ENCODE data around the gene CHD3. TPM values are rescaled to one million over a fixed set of nuclear protein-coding genes. Genes with fewer than 3 reads are reported as not detected.
A peak's percentile ranks its signal among the peaks of the same experiment; 100 is the strongest.

The CHD3 gene
- total and polyA plus RNA-seq, 2 of the 13 experiments (the other 11 are each of a cell fraction or from before 2014, with no cell fraction given), result 2.7 to 3.7 TPM

- no peaks in the 10 kb centered on the region for H4K20me1 ChIP-seq (ENCODE audit: insufficient read depth, low read length)
- ChIA-PET POLR2A (interaction anchor here (0.7 to 1.7 kb wide), 4 partner anchors 18 to 53 kb away, joined by 3 to 6 read pairs (median 4); partner anchors contain the start of genes KDM6B and NAA38), CTCF (ENCODE audit: low intra/inter-chr PET ratio, low total read pairs) (no interaction called here)
- peaks cover 1 to 19% of the 10 kb centered on the region in 2 experiments; a peak in 2 of 5 replicates for H3K27me3 ChIP-seq (ENCODE audit: control insufficient read depth in 1 of 2, insufficient read depth in 2 of 2, low read length in 2 of 2)
- ATAC-seq (peak; percentile 22), DNase-seq (ENCODE audit: low spot score) (no peak), FAIRE-seq (no peak)
- peak overlapping the region; percentile 45 to 76 (median 68) for H3K4me3 ChIP-seq (replicated peaks in 1 of 3; ENCODE audit: insufficient read depth in 1 of 3, low read depth in 2 of 3, low read length in 3 of 3)
- peak overlapping the region; percentile 92 for H3K4me2 ChIP-seq (ENCODE audit: low read depth, low read length)
- WGBS (ENCODE audit: low lambda C conversion rate), result 2% methylated on average over 22 of the region's 30 CpGs
- no peaks in the 10 kb centered on the region for H3K9me3 ChIP-seq (ENCODE audit: low read length)
- in situ Hi-C loops (cut with HindIII; ENCODE audit: extremely low pct_ligation_motif_present, low pct_unique_long_range_greater_than_20kb), result no loop called here
- peak overlapping the region; percentile 55; the same call in 1 of the 2 replicates for H3K9ac ChIP-seq (ENCODE audit: insufficient read depth, low read depth, low read length)
- peak overlapping the region; percentile 54 for H2AFZ ChIP-seq (ENCODE audit: low read length)
- TF ChIP-seq SOX6 (IDR thresholded peaks at IDR 0.05), result no peak
- TF ChIP-seq SOX6 (CRISPR knock-in tag; IDR thresholded peaks at IDR 0.05), result no peak
- peak; percentile 1; the same call in 1 of the 2 replicates for TF ChIP-seq CTCF (CRISPR knock-in tag; IDR thresholded peaks at IDR 0.05)
- TF ChIP-seq HDAC1 (CRISPR knock-in tag; IDR thresholded peaks at IDR 0.05), result 0 out of 2 replicates have a peak, but pooled peaks have one; percentile 0
- no peak for TF ChIP-seq LCORL (IDR thresholded peaks at IDR 0.05)
- TF ChIP-seq LCORL (CRISPR knock-in tag; IDR thresholded peaks at IDR 0.05), result 0 out of 2 replicates have a peak, but pooled peaks have one; percentile 26
- TF ChIP-seq ASH2L (IDR thresholded peaks at IDR 0.05; ENCODE audit: insufficient read length, low read depth, low read length), result peak; percentile 3
- TF ChIP-seq MAZ (IDR thresholded peaks at IDR 0.05; ENCODE audit: borderline replicate concordance, low read depth, low read length), result no peak
- TF ChIP-seq MAZ (CRISPR knock-in tag; IDR thresholded peaks at IDR 0.05; ENCODE audit: low read depth), result 0 out of 2 replicates have a peak, but pooled peaks have one; percentile 28
- no peak for TF ChIP-seq PTBP1 (IDR thresholded peaks at IDR 0.05; ENCODE audit: low read depth, low read length, poor library complexity, severe bottlenecking)
- TF ChIP-seq ATF3 (CRISPR knock-in tag; IDR thresholded peaks at IDR 0.05), result peak; percentile 17; the same call in 1 of the 2 replicates
- peak; percentile 41; the same call in 1 of the 2 replicates for TF ChIP-seq ZNF687 (CRISPR knock-in tag; IDR thresholded peaks at IDR 0.05)
- BruUV-seq (replicated peaks), result no TSS peak
- H3K4me1 ChIP-seq (ENCODE audit: insufficient read depth, low read length), result peaks cover 48% of the 10 kb centered on the region
- no peaks in the 10 kb centered on the region for H3K36me3 ChIP-seq (replicated peaks in 1 of 2; ENCODE audit: control insufficient read depth in 1 of 2, insufficient read depth in 2 of 2, low read length in 2 of 2)
- no peaks in the 10 kb centered on the region for H3K79me2 ChIP-seq (ENCODE audit: insufficient read depth, low read length)
- H3K27ac ChIP-seq (ENCODE audit: extremely low read length, insufficient read depth, low read length), result peak overlapping the region; percentile 48
- intact Hi-C loops (cut with micrococcal nuclease; ENCODE audit: unreplicated experiment), result loop anchor here (1.0 kb wide), 1 partner anchor 23 kb away; no protein-coding TSS in a partner anchor
Observed at GRCh38 chr17:7886227-7887037, 2.2 kb upstream of the CHD3 start.
